Colonic mucosa (tissue), 4 donors: ENCODE data around the gene UTF1. TPM values are rescaled to one million over a fixed set of nuclear protein-coding genes. Genes with fewer than 3 reads are reported as not detected.
"Not testable (repeated sequence)": the region's sequence is repeated elsewhere in the genome, so short reads cannot be mapped to it uniquely, and the experiment has no call there.

Experiments
- DNase-seq: peaks from one replicate; pipeline ENCODE4 v3.0.0-alpha.2; 2020
- H3K27ac ChIP-seq: fragments of 200-600 bp; one replicate; pipeline ENCODE4 v1.8.0; 2021
- H3K27me3 ChIP-seq: fragments of 200-600 bp; one replicate; pipeline ENCODE4 v1.8.0; 2021
- H3K36me3 ChIP-seq: fragments of 200-600 bp; one replicate; pipeline ENCODE4 v1.8.0; 2021
- H3K4me1 ChIP-seq: fragments of 200-600 bp; one replicate; pipeline ENCODE4 v1.8.0; 2021; ENCODE audit warnings: mild to moderate bottlenecking
- H3K4me3 ChIP-seq: fragments of 200-600 bp; one replicate; pipeline ENCODE4 v1.8.0; 2021
- H3K9ac ChIP-seq, 2 donors: one replicate each; pipeline ENCODE4 v1.7.0; 2013; ENCODE audit warnings: control low read depth in 2 of 2, low read depth in 2 of 2, low read length in 2 of 2
- H3K9me3 ChIP-seq: fragments of 200-600 bp; one replicate; pipeline ENCODE4 v1.8.0; 2021
- intact Hi-C: fragments of 100-400 bp; cut with DNase I; formaldehyde crosslinking; loops from one replicate; pipeline ENCODE4 v1.14.1; 2022
- total RNA-seq, 2 donors: library from RNA; stranded (reverse); fragmentation: NEBNext Ultra II Directional in 1 of 2; extraction: Animal tissue kit (Norgen Biotek cat#: 25700) in 1 of 2; gene quantifications; one replicate each; pipeline ENCODE4 v1.2.1, GENCODE V29; 2021
- TF ChIP-seq, protein P1 (sequence below): fragments of 200-600 bp; IDR thresholded peaks from one replicate; pipeline ENCODE4 v1.8.0; 2022; ENCODE audit warnings: antibody characterized with exemption, mild to moderate bottlenecking
- donor health status: healthy.
- donor health status: DM: no; HTN: no; CAD: no.
- donor health status: DM: no; HTN: no; CAD: no.

The UTF1 gene
- total RNA-seq, 2 donors from 2014 or later = not detected

DNA sequence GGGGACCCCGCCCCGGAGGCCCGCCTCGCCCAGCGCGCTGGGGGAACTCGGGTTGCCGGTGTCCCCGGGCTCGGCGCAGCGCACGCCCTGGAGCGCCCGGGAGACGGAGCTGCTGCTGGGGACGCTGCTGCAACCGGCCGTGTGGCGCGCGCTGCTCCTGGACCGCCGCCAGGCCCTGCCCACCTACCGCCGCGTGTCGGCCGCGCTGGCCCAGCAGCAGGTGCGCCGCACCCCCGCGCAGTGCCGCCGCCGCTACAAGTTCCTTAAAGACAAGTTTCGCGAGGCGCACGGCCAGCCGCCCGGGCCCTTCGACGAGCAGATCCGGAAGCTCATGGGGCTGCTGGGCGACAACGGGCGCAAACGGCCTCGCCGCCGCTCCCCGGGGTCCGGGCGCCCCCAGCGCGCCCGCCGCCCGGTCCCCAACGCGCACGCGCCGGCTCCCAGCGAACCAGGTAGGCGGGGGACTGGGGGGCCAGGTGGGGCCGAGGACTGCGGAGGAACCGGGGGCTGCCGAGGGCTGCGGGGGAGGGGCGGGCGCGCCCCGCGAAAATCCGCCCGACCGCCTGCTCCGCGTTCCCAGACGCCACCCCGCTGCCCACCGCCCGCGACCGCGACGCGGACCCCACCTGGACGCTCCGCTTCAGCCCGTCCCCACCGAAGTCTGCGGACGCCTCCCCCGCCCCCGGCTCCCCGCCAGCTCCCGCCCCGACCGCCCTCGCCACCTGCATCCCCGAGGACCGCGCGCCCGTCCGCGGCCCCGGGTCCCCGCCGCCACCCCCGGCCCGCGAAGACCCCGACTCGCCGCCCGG, 574 bp downstream of the UTF1 start:
- Histone ChIP-seq H3K27me3 (peaks cover 43% of the 10 kb centered on the region), H3K4me1 (no peaks in the 10 kb centered on the region)

DNA sequence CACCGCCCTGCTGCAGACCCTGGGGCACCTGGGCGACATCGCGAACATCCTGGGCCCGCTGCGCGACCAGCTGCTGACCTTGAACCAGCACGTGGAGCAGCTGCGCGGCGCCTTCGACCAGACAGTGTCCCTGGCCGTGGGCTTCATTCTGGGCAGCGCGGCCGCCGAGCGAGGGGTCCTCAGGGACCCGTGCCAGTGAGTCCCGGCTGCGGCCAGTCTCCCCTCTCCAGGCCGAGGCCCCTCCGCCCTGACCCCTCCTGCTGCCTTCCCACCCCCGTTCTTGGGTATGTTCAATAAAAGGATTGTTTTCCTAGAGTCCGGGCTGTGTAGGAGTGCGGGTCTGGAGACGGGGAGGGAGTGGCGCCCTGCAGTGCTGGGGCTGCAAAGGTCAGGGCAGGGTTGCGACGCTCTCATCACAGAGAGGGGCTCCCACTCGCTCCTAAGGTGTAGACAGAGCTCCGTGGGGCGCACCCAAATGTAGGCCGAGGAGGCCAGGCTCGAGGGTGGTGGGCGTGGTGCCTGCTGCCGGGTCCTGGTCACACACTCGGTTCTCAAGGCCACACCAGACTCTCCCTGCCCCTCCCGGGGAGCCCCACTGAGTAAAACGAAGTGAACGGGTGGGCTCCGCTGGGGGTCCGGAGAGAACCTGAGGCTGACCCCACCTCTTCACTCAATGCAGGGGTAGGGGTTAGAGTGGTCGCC, 1.4 kb downstream of the UTF1 start:
- no peaks in the 10 kb centered on the region for H3K36me3 ChIP-seq
- no peaks in the 10 kb centered on the region for H3K4me1 ChIP-seq
- H3K27me3 ChIP-seq = peaks cover 50% of the 10 kb centered on the region
- H3K9me3 ChIP-seq = no peaks in the 10 kb centered on the region
- H3K4me3 ChIP-seq = no peak overlapping the region
- no peak for DNase-seq
- TF ChIP-seq, protein P1, sequence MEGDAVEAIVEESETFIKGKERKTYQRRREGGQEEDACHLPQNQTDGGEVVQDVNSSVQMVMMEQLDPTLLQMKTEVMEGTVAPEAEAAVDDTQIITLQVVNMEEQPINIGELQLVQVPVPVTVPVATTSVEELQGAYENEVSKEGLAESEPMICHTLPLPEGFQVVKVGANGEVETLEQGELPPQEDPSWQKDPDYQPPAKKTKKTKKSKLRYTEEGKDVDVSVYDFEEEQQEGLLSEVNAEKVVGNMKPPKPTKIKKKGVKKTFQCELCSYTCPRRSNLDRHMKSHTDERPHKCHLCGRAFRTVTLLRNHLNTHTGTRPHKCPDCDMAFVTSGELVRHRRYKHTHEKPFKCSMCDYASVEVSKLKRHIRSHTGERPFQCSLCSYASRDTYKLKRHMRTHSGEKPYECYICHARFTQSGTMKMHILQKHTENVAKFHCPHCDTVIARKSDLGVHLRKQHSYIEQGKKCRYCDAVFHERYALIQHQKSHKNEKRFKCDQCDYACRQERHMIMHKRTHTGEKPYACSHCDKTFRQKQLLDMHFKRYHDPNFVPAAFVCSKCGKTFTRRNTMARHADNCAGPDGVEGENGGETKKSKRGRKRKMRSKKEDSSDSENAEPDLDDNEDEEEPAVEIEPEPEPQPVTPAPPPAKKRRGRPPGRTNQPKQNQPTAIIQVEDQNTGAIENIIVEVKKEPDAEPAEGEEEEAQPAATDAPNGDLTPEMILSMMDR = no peak
- no peak overlapping the region for H3K9ac ChIP-seq
- H3K27ac ChIP-seq = no peak overlapping the region
- intact Hi-C loops = no loop called here

More for the DNA sequence above, 574 bp downstream of the UTF1 start:
- DNase-seq = no peak
- no peaks in the 10 kb centered on the region for H3K36me3 ChIP-seq
- H3K27ac ChIP-seq = no peak overlapping the region
- TF ChIP-seq, protein P1 = no peak
- H3K9ac ChIP-seq = no peak overlapping the region
- H3K4me3 ChIP-seq = no peak overlapping the region
- no peaks in the 10 kb centered on the region for H3K9me3 ChIP-seq
- intact Hi-C loops = no loop called here

DNA sequence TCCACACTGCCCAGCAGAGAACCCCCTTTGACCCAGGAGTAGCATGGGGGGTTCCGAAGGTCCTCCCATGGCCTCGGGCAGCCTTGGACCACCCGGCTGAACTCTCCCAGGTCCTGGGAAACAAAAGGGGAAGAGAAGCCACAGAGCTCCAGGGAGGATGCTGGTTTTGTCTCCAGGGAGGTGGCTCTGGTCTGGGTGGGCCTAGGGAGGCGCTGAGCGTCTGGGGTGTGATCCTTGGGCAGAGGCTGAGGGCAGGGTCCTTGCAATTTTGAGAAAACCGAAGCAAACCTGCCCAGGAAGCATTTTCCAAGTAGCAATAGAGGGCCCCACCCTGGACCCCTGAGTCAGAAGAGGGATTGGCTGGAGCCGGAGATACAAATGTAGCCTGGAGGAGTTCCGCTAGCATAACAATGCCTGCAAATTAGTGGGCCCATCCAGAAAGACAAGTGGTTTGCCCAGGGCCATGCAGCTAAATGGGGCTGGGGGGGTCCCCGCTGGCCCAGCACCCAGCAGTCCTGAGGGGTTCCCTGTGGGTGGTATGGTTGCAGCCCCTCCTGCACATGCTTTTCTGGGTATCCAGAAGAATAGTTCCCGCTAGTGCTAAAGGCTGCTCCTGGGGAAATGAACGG, 2.0 kb downstream of the UTF1 start:
- Histone ChIP-seq H3K4me1 (no peaks in the 10 kb centered on the region), H3K9me3 (no peaks in the 10 kb centered on the region), H3K27ac (no peak overlapping the region), H3K9ac (no peak overlapping the region), H3K36me3 (no peaks in the 10 kb centered on the region), H3K27me3 (peaks cover 54% of the 10 kb centered on the region), H3K4me3 (no peak overlapping the region)
- TF ChIP-seq, protein P1 = no peak
- intact Hi-C loops = no loop called here
- no peak for DNase-seq

DNA sequence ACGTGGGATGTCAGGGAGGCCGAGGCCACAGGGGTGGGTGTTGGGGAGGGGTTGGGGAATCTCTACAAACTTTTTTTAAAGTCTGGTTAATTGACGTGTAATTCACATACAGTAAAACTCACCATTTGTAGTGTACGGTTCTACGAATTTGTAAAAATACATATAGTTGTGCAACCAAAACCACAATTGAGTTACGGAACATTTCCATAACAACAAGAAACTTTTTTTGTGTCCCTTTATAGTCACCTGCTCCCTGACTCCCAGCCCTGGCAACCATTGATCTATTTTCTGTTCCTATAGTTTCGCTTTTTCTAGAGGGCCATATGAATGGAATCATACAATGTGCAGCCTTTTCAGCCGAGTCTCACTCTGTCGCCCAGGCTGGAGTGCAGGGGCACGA, 4.8 kb downstream of the UTF1 start:
- H3K9ac ChIP-seq, DNase-seq, H3K4me1 ChIP-seq, H3K27ac ChIP-seq, intact Hi-C loops, H3K9me3 ChIP-seq, H3K36me3 ChIP-seq, H3K4me3 ChIP-seq: not testable (repeated sequence)
- H3K27me3 ChIP-seq = peaks cover 49% of the 10 kb centered on the region

DNA sequence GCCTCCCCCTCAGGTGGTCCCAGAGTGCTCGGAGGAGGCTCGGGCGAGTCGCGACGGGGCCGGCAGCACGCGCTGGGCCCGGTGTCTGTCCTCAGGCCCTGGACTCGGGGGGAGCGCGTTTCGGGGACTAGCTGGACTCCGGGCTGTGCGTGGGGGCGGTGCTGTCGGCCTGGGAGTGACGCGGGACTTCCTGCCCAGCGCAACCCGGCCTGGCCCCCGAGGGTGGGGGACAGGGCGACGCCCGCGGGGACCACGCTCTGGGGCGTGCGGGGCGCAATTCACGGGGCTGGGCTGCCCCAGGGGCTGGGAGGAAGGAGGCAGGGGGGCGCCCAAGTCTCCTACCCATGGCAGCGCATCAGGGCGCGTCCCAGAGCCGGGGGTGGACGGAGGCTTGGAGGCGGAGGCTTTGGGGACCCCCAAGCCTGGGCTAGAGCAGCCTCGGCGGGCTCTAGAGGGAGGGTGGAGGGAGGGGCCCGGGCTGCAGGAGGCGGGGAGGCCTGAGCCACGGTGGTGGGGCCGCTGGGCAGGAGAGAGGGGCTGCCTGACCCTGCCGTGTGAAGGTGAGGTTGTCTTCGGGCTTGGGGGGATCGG, 5.3 kb downstream of the UTF1 start:
- H3K9ac ChIP-seq = no peak overlapping the region
- H3K9me3 ChIP-seq = no peaks in the 10 kb centered on the region
- no peaks in the 10 kb centered on the region for H3K4me1 ChIP-seq
- H3K36me3 ChIP-seq = no peaks in the 10 kb centered on the region
- H3K27me3 ChIP-seq = peaks cover 45% of the 10 kb centered on the region
- DNase-seq = no peak
- no peak overlapping the region for H3K27ac ChIP-seq
- intact Hi-C loops = no loop called here
- TF ChIP-seq, protein P1 = no peak
- H3K4me3 ChIP-seq = no peak overlapping the region
